GM19372 (cell line): ENCODE results near the gene BICRA.
"Not testable (repeated sequence)": the region's sequence is repeated elsewhere in the genome, so short reads cannot be mapped to it uniquely, and the experiment has no call there.

Experiments used
- ATAC-seq: cut with Tn5 transposase; IDR thresholded peaks from one replicate; pipeline ENCODE4 v1.9.1; 2021; ENCODE audit warnings: mild to moderate bottlenecking, low read depth, moderate library complexity; ENCODE audit not compliant: unreplicated experiment

BICRA gene

GRCh38 chr19:47735131-47735530, 126.2 kb downstream of the BICRA start:
- no peak for ATAC-seq

- ATAC-seq: no peak
Measured at GRCh38 chr19:47740866-47741519, 132.1 kb downstream of the BICRA start.

- ATAC-seq: no peak
Measured at GRCh38 chr19:47741544-47742140, 132.7 kb downstream of the BICRA start.

GRCh38 chr19:47742634-47743033, 133.7 kb downstream of the BICRA start:
- no peak for ATAC-seq

GRCh38 chr19:47745010-47745901, 136.3 kb downstream of the BICRA start, which contains the start of gene NOP53:
TSS of gene NOP53 (plus strand) at chr19:47745546. CDS start at chr19:47745560, 14 bp downstream.
- ATAC-seq: peak; percentile 68

GRCh38 chr19:47746129-47746528, 137.2 kb downstream of the BICRA start:
- ATAC-seq: not testable (repeated sequence)

- no peak for ATAC-seq
Measured at GRCh38 chr19:47749326-47749725, 140.4 kb downstream of the BICRA start.

GRCh38 chr19:47750752-47751151, 141.8 kb downstream of the BICRA start:
- ATAC-seq: no peak

GRCh38 chr19:47752440-47753211, 143.7 kb downstream of the BICRA start:
- no peak for ATAC-seq
